ENCODE data around the gene DMRT1. TPM values are rescaled to one million over a fixed set of nuclear protein-coding genes. Genes with fewer than 3 reads are reported as not detected.

The DMRT1 gene
- total RNA-seq: not detected in 2 replicates

DNA sequence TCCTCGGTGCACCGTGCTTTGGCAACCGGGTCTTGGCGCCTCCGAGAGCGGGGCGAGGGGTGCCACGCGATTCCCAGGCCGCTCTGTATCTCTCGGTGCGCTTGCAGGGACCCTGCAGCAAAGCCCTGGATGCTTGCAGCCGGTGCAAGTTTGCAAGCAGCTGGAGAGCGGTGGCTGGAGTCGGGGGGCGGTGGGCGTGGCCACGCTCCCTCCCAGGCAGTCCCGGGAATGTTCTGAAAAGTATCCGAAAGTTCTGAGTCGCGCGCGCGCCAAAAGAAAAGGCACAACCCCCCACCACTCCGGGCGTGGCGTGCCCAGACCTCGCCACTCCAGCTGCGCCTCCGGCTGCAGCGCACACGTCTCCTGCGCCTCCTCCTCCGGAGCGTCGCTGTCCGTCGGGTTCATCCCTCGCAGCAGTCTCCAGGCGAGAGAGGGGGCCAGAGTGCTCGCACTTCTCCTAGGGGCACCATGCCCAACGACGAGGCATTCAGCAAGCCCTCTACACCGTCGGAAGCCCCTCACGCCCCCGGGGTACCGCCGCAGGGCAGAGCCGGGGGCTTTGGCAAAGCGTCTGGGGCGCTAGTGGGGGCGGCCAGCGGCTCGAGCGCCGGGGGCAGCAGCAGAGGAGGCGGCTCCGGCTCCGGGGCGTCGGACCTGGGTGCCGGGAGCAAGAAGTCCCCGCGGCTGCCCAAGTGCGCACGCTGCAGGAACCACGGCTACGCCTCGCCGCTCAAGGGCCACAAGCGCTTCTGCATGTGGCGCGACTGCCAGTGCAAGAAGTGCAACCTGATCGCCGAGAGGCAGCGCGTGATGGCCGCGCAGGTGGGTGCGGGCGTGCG lies at the start of gene DMRT1:
Gene DMRT1, plus strand, starts transcription at position 327 of the 839 bp plus-strand sequence. Its CDS starts 142 bp downstream, at position 469.

GRCh38 chr9:976258-976942 lies 134.9 kb downstream of the DMRT1 start, which contains the start of gene DMRT3:
DMRT3 (plus strand) TSS chr9:976655; CDS start chr9:977002, 347 bp downstream.

Other genes with a start within 250 kb of the DMRT1 start
- gene DMRT3, start 135.0 kb downstream of the DMRT1 start, total RNA-seq: not detected in 2 replicates
- gene DMRT2, start 208.7 kb downstream of the DMRT1 start, total RNA-seq: not detected in 2 replicates

All from cardiac ventricle fibroblast (primary cell).